HG02943 (cell line): Measurements from ENCODE around the gene RGS9.
"Not testable (repeated sequence)": the region's sequence is repeated elsewhere in the genome, so short reads cannot be mapped to it uniquely, and the experiment has no call there.

Experiments
- ATAC-seq: cut with Tn5 transposase; IDR thresholded peaks from one replicate; pipeline ENCODE4 v1.9.1; 2021; ENCODE audit warnings: mild to moderate bottlenecking, low read depth, moderate library complexity; ENCODE audit not compliant: unreplicated experiment

Gene RGS9

GRCh38 chr17:65177901-65178300 lies 40.7 kb downstream of the RGS9 start:
- ATAC-seq, result no peak

GRCh38 chr17:65180276-65180675 lies 43.1 kb downstream of the RGS9 start:
- ATAC-seq, result not testable (repeated sequence)

GRCh38 chr17:65180752-65181236 lies 43.6 kb downstream of the RGS9 start:
- ATAC-seq, result not testable (repeated sequence)

GRCh38 chr17:65181237-65182061 lies 44.3 kb downstream of the RGS9 start:
- peak; percentile 65 for ATAC-seq

GRCh38 chr17:65182233-65182632 lies 45.1 kb downstream of the RGS9 start:
- ATAC-seq, result peak; percentile 9

- ATAC-seq, result no peak
Measured at GRCh38 chr17:65183736-65184135, 46.6 kb downstream of the RGS9 start.

- no peak for ATAC-seq
Measured at GRCh38 chr17:65184235-65184959, 47.2 kb downstream of the RGS9 start.

GRCh38 chr17:65185062-65185461 lies 47.9 kb downstream of the RGS9 start:
- no peak for ATAC-seq

- no peak for ATAC-seq
Measured at GRCh38 chr17:65185668-65186382, 48.7 kb downstream of the RGS9 start.

GRCh38 chr17:65190467-65191097 lies 53.4 kb downstream of the RGS9 start:
- ATAC-seq, result no peak

GRCh38 chr17:65191811-65192740 lies 54.9 kb downstream of the RGS9 start:
- ATAC-seq, result no peak

- ATAC-seq, result no peak
Measured at GRCh38 chr17:65193305-65193704, 56.1 kb downstream of the RGS9 start.

- ATAC-seq, result no peak
Measured at GRCh38 chr17:65193716-65194293, 56.6 kb downstream of the RGS9 start.

GRCh38 chr17:65194670-65195334 lies 57.6 kb downstream of the RGS9 start:
- no peak for ATAC-seq

- no peak for ATAC-seq
Measured at GRCh38 chr17:65195716-65196115, 58.5 kb downstream of the RGS9 start.

GRCh38 chr17:65196617-65197016 lies 59.4 kb downstream of the RGS9 start:
- no peak for ATAC-seq

- ATAC-seq, result no peak
Measured at GRCh38 chr17:65197201-65197600, 60.0 kb downstream of the RGS9 start.

- ATAC-seq, result no peak
Measured at GRCh38 chr17:65198653-65199382, 61.6 kb downstream of the RGS9 start.
